PFSK-1 (cell line): ENCODE measurements around the gene TOGARAM1. TPM values are rescaled to one million over a fixed set of nuclear protein-coding genes. Genes with fewer than 3 reads are reported as not detected.

Source experiments
- FOXP2 ChIP-seq: optimal IDR thresholded peaks from 2 replicates; pipeline ENCODE3; 2011; ENCODE audit warnings: borderline replicate concordance, control low read depth, inconsistent platforms; ENCODE audit not compliant: insufficient read depth; ENCODE audit errors: extremely low read length, extremely low read depth
- POLR2AphosphoS5 ChIP-seq: IDR thresholded peaks from 2 replicates; pipeline ENCODE4 v1.6.1; 2012; ENCODE audit warnings: low read depth, mild to moderate bottlenecking, control low read depth, low read length, moderate library complexity
- SIN3A ChIP-seq: IDR thresholded peaks from 2 replicates; pipeline ENCODE4 v1.6.1; 2012; ENCODE audit warnings: mild to moderate bottlenecking, low read length, moderate library complexity, borderline replicate concordance; ENCODE audit not compliant: insufficient read depth
- TAF1 ChIP-seq: IDR thresholded peaks from 2 replicates; pipeline ENCODE4 v1.6.1; 2012; ENCODE audit warnings: low read length, control low read depth, borderline replicate concordance; ENCODE audit not compliant: insufficient read depth
- polyA plus RNA-seq: library from polyadenylated mRNA; unstranded; fragments of >200 nt; gene quantifications from one replicate; pipeline ENCODE4 v1.2.1, GENCODE V29; 2012; ENCODE audit warnings: low read depth, missing spikeins; ENCODE audit not compliant: insufficient read length
- TF ChIP-seq, protein P1 (sequence below), 2 experiments: IDR thresholded peaks; 2 replicates each; pipeline versions ENCODE4 v1.6.1 to v1.8.0; 2011 to 2012; ENCODE audit warnings: low read depth in 2 of 2, low read length in 2 of 2, control low read depth in 1 of 2, inconsistent platforms in 1 of 2, mild to moderate bottlenecking in 1 of 2, moderate library complexity in 1 of 2; ENCODE audit not compliant: insufficient read depth in 1 of 2

TOGARAM1 gene, protein sequence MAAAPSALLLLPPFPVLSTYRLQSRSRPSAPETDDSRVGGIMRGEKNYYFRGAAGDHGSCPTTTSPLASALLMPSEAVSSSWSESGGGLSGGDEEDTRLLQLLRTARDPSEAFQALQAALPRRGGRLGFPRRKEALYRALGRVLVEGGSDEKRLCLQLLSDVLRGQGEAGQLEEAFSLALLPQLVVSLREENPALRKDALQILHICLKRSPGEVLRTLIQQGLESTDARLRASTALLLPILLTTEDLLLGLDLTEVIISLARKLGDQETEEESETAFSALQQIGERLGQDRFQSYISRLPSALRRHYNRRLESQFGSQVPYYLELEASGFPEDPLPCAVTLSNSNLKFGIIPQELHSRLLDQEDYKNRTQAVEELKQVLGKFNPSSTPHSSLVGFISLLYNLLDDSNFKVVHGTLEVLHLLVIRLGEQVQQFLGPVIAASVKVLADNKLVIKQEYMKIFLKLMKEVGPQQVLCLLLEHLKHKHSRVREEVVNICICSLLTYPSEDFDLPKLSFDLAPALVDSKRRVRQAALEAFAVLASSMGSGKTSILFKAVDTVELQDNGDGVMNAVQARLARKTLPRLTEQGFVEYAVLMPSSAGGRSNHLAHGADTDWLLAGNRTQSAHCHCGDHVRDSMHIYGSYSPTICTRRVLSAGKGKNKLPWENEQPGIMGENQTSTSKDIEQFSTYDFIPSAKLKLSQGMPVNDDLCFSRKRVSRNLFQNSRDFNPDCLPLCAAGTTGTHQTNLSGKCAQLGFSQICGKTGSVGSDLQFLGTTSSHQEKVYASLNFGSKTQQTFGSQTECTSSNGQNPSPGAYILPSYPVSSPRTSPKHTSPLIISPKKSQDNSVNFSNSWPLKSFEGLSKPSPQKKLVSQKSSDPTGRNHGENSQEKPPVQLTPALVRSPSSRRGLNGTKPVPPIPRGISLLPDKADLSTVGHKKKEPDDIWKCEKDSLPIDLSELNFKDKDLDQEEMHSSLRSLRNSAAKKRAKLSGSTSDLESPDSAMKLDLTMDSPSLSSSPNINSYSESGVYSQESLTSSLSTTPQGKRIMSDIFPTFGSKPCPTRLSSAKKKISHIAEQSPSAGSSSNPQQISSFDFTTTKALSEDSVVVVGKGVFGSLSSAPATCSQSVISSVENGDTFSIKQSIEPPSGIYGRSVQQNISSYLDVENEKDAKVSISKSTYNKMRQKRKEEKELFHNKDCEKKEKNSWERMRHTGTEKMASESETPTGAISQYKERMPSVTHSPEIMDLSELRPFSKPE (N-terminal part only)
- 1.8 TPM for polyA plus RNA-seq

DNA sequence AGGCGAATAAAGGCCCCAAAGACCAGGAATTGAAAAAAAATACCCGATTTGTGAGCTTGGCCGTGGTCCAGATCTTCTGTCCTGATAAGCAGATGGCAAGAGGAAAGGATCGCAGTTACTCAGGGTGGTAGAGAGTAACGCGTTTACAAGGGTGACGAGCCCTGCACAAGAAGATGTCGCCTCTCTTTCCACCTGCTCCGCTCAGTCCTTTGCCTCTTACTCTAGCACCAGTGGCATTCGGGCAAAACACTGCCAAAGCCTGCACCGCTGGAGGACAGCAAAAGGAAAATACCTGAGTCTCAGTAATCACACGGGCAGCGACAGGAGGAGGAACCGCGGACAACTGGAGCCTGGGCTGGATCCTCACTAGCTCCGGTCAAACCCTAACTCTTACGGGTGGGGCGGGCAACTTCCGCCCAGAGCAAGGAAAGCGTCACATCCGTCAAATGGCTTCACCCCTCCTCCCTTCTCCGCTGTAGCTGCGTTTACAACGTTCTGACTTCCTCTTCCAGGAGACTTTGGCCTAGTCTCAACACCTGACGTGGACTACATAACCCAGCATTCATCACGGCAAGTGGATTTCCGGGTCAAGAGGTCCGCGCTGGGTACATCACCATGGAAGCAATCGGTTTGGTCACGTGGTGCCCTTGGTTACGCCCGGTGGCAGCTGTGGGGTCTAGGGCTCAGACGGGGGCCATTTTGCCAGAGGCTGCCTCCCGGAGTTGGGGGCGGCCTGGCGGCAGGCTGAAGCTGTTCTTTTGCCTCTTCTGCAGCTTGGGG lies at the start of gene TOGARAM1, which contains the start of gene KLHL28:
Gene TOGARAM1, plus strand, starts transcription at position 637 of the 780 bp plus-strand sequence. CDS start 232 bp downstream, outside the sequence.
Gene KLHL28, minus strand, starts transcription at position 394 of the 780 bp plus-strand sequence. CDS start 16,019 bp downstream, outside the sequence.
- TF ChIP-seq TAF1, result peak; percentile 51; the same call in 1 of the 2 replicates
- TF ChIP-seq SIN3A, result no peak
- peak; percentile 90 for TF ChIP-seq POLR2AphosphoS5
- TF ChIP-seq, protein P1, sequence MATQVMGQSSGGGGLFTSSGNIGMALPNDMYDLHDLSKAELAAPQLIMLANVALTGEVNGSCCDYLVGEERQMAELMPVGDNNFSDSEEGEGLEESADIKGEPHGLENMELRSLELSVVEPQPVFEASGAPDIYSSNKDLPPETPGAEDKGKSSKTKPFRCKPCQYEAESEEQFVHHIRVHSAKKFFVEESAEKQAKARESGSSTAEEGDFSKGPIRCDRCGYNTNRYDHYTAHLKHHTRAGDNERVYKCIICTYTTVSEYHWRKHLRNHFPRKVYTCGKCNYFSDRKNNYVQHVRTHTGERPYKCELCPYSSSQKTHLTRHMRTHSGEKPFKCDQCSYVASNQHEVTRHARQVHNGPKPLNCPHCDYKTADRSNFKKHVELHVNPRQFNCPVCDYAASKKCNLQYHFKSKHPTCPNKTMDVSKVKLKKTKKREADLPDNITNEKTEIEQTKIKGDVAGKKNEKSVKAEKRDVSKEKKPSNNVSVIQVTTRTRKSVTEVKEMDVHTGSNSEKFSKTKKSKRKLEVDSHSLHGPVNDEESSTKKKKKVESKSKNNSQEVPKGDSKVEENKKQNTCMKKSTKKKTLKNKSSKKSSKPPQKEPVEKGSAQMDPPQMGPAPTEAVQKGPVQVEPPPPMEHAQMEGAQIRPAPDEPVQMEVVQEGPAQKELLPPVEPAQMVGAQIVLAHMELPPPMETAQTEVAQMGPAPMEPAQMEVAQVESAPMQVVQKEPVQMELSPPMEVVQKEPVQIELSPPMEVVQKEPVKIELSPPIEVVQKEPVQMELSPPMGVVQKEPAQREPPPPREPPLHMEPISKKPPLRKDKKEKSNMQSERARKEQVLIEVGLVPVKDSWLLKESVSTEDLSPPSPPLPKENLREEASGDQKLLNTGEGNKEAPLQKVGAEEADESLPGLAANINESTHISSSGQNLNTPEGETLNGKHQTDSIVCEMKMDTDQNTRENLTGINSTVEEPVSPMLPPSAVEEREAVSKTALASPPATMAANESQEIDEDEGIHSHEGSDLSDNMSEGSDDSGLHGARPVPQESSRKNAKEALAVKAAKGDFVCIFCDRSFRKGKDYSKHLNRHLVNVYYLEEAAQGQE (IDR thresholded peaks at IDR 0.05; ENCODE audit: insufficient read depth in 1 of 2, low read depth in 2 of 2, low read length in 2 of 2), result 0 out of 4 replicates have a peak, but pooled peaks of 1 of the 2 experiments have one; percentile 26
- peak; percentile 83 for TF ChIP-seq FOXP2

DNA sequence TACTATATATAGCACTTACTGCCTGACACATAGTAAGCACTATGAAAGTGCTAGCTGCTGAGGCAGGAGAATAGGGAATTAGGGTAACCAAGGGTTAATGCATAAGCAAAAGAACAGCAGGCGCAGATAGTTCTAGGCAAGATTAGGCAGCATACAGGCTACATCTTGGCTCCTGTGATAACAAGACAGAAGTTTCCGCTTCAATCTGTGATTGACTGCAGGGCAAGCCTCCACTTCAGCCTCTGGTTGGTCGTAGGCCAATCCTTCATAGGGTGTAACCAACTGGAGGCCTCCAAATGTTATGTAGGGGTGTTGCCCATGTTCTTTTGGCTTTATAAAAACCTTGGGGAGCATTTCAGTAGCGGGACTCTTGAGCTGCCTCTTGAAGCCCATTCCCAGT lies 47.1 kb upstream of the TOGARAM1 start:
- TF ChIP-seq TAF1 (no peak), POLR2AphosphoS5 (no peak), FOXP2 (no peak), SIN3A (no peak)
- TF ChIP-seq, protein P1 (IDR thresholded peaks at IDR 0.05; ENCODE audit: insufficient read depth in 1 of 2, low read depth in 2 of 2, low read length in 2 of 2), result no peak

DNA sequence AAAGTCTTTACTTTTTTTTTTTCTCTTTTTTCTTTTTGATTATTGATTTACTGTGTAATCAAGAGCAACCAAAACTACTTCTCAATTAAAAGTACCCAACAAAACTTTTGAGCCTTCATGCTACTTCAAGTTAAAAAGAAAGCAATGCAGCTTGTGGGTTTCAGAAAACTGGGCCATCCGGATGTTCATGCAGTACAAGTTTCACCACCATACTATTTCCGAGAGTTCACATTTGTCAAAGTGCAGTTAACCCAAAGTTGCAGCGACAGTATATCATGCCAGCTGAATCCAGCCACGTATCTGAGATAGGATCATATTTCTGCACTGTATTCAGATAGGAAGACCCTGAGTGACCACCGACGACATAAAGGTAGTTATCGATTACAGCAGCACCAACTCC lies 33.2 kb upstream of the TOGARAM1 start:
- TF ChIP-seq SIN3A, result no peak
- TF ChIP-seq, protein P1 (IDR thresholded peaks at IDR 0.05; ENCODE audit: insufficient read depth in 1 of 2, low read depth in 2 of 2, low read length in 2 of 2), result no peak
- TF ChIP-seq POLR2AphosphoS5, result no peak
- TF ChIP-seq TAF1, result no peak
- TF ChIP-seq FOXP2, result no peak

DNA sequence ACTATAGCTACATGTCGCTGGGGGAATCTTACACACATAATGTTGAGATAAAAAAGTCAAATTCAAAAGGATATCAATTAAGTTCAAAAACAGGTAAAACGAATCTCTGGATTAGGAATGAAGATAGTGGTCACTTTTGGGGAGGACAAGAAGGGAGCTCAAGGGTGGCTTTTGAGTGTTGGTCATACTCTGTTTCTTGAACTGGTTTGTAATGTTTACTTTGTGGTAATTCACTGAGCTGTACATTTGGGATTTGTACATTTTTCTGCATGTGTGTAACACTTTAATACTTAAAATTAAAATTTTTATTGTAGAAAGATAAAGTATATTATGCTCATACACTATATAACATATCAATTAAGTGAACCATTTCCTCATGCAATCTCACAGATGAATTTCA lies 26.8 kb upstream of the TOGARAM1 start:
- TF ChIP-seq FOXP2 (no peak), POLR2AphosphoS5 (no peak), TAF1 (no peak), SIN3A (no peak)
- TF ChIP-seq, protein P1 (IDR thresholded peaks at IDR 0.05; ENCODE audit: insufficient read depth in 1 of 2, low read depth in 2 of 2, low read length in 2 of 2), result no peak
